Heart left ventricle (tissue), 13 donors: ENCODE data around the gene DCDC2B.

Experiments
- CTCF ChIP-seq, 12 donors: fragments of 200-600 bp; sonication (generic) in 4 of 12; IDR thresholded peaks; one replicate each; pipeline versions ENCODE4 v1.5.0 to v1.8.0; 2018 to 2022; ENCODE audit warnings: antibody characterized with exemption in 12 of 12, mild to moderate bottlenecking in 5 of 12
- POLR2A ChIP-seq, 2 donors: fragments of 450-650 bp; IDR thresholded peaks; one replicate each; pipeline ENCODE4 v1.6.1; 2017; ENCODE audit warnings: antibody characterized with exemption in 2 of 2, mild to moderate bottlenecking in 2 of 2, moderate library complexity in 2 of 2
- donor health status: ischemic (EF 13 %, LVEDD 7.1; RV severe dilation, severe dysfunction).
- donor health status: DM: no; HTN: yes; CAD: no.
- donor health status: DM: no; HTN: no; CAD: no.
- donor health status: ischemic (EF 25% LVEDD 6.9; RV normal size, moderate dysfunction).
- donor health status: ischemic (EF 25% LVEDD 5.7; RV mildly dilated, moderate dysfunction).
- donor health status: ischemic (EF 35%, LVEDD 5.7; RV mildly dilated, moderate dysfunction).
- donor health status: nonischemic (EF 11% LVEDD 7.7; RV severe dilation, severe dysfunction).
- donor health status: DM: yes; HTN: yes; CAD: no.
- donor health status: PGD.
- donor health status: ischemic (EF 29% LVEDD 5.4; RV normal size, mild dysfunction).
- donor health status: nonischemic (EF 23%, LVEDD 6.1; RV moderate dilation, normal function).

DNA sequence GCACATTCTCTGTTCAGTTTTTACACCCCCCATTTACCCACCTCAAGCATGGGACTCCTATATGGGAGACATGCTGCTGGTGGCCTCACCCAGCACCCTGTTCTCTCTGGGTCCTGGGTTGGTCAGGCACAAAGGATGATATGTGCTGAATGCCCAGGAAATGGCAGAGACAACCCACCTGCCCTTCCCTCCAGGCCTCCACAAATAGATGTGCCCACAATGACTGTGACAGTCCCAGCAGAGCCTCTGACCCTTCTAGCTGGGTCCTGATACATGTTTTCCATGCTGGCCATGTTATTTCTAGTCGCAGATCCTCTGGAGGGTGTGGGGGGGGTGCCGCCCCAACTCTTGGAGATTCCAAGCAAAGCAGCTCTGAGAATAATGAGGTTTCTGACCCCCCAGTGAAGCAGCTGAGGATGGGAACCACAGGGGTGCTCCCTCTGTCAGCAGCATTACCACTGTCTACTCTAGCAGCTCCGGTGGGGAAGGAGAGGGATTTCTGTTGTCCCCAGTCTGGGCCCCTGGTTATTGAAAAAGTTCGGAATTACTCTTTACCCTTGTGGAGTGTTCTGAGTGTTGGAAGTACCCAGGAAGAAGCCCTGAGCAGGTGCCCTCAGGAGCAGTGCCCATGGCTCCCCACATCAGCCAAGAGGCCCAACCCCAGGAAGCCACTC is 9.7 kb upstream of the DCDC2B start:
- TF ChIP-seq CTCF (IDR thresholded peaks at IDR 0.05) (no peak), POLR2A (IDR thresholded peaks at IDR 0.05) (no peak)
